NCI-H1436 treated with DMSO at 0.1 percent for 48 hours (cell line): Measurements from ENCODE around the gene HOXA11.

Source experiments
- DNase-seq: peaks from one replicate; lab custom pipeline; 2025; lab: John Stamatoyannopoulos, UW

Gene HOXA11

DNA sequence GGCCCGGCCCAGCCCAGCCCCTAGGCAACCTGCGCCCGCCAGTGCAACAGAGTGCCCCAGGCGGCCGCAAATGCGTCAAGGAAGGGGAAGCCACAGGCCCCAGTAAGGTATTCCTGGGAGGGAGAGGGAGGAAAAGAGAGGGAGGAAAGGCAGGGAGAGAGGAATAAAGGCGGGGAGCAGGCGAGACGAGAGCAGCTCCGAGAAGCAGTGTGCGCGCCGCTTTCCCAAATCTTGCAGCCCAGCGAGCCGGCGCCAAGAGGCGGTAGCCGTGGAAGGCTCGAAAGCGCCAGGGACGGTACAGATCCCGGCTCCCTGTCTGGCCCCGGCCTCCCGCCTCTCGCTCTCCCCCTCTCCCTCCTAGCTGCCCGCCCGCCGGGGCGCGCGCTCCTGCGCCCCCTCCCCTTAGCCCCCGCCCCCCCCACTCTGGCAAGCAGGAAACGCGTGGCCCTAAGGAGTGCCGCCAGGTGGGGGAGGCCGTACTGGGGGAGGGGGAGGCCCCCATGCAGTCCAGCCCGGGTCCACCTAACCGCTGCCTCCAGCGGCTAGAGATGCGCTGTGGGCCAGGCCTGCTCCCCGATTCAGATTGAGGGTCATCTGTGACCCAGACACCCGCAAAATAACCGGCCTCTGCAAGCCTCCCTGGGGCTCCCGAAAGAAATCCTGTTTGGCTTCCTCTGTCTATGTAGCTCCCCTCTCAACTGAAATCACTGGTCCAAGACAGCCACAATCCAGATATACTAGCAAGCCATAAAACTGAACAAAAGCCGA is 15.2 kb downstream of the HOXA11 start:
- no peak for DNase-seq

- DNase-seq, result no peak
These were observed 16.6 kb downstream of the HOXA11 start for GRCh38 chr7:27168265-27168947.

- DNase-seq, result no peak
These were observed 17.1 kb downstream of the HOXA11 start for GRCh38 chr7:27167916-27168264.

DNA sequence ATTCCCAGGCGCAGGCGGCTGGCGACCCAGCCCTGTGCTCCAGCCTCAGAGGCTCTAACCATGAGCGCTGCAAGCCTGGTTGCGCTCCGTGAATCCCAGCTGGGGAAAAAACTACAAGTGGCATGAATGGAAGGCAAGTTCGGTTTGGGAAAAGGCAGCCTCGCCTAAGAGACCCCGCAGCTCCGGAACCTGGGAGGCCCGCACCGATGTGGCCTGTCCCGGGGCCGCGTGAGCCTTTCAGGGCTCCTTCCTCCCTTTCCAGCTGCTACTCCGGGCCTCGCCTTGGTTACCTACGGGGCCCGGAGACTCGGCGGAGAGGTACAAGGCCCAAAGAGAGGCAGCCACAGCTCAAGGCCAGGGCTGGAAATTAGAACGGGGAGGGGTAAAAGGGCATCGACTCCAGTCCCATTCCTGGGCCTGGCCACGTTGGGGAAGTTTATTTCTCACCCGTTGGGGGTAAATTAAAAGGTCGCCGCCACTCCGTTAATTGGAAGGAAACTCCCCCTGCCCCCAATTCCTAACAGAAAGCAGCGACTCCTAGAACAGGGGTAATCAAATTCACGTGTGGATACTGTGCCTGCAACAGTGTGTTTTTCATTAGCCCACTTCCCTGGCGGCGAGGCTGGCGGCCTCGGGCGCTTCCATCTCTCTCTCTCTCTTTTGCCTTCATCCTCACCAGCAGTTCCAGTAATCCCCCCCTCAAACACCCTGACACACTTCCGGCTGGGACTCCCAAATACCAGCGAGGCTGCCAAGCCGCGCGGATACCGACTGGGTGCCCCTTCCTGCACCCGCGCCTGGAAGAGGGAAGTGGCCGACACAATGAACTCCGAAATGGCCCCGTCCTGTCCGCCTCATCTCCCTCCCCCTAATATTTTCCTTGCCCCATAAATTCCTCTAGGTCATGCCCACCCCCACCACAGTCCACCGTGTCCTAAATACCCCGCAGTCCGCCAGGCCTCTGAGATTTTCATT is 18.2 kb downstream of the HOXA11 start:
- DNase-seq, result no peak

- no peak for DNase-seq
These were observed 19.0 kb downstream of the HOXA11 start for GRCh38 chr7:27165996-27166530.

DNA sequence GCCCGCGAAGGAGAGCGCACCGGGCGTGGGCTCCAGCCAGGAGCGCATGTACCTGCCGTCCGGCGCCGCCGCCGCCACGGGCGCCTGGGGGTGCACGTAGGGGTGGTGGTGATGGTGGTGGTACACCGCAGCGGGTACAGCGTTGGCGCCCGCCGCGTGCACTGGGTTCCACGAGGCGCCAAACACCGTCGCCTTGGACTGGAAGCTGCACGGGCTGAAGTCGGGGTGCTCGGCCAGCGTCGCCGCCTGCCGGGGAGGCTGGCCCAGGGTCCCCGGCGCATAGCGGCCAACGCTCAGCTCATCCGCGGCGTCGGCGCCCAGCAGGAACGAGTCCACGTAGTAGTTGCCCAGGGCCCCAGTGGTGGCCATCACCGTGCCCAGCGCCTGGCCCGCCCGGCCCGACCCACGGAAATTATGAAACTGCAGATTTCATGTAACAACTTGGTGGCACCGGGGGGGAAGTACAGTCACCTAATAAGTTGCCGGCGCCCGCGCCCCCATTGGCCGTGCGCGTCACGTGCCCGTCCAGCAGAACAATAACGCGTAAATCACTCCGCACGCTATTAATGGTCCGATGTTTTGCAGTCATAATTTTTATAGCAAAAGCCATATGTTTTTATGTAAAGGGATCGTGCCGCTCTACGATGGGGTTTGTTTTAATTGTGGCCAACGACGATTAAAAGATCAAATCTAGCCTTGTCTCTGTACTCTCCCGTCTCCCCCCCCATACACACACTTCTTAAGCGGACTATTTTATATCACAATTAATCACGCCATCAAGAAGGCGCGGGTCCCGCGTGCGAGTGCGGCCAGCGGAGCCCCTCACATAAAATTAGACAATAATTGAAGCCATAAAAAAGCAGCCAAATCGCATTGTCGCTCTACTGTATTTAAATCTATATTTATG is 19.7 kb downstream of the HOXA11 start, which contains the start of gene HOXA9:
Gene HOXA9, minus strand, starts transcription at position 449 of the 907 bp plus-strand sequence. Its CDS starts 80 bp downstream, at position 369.
- DNase-seq, result no peak

GRCh38 chr7:27164367-27165088 is 20.5 kb downstream of the HOXA11 start:
- no peak for DNase-seq

- DNase-seq, result no peak
These were observed 21.0 kb downstream of the HOXA11 start for GRCh38 chr7:27164045-27164366.

DNA sequence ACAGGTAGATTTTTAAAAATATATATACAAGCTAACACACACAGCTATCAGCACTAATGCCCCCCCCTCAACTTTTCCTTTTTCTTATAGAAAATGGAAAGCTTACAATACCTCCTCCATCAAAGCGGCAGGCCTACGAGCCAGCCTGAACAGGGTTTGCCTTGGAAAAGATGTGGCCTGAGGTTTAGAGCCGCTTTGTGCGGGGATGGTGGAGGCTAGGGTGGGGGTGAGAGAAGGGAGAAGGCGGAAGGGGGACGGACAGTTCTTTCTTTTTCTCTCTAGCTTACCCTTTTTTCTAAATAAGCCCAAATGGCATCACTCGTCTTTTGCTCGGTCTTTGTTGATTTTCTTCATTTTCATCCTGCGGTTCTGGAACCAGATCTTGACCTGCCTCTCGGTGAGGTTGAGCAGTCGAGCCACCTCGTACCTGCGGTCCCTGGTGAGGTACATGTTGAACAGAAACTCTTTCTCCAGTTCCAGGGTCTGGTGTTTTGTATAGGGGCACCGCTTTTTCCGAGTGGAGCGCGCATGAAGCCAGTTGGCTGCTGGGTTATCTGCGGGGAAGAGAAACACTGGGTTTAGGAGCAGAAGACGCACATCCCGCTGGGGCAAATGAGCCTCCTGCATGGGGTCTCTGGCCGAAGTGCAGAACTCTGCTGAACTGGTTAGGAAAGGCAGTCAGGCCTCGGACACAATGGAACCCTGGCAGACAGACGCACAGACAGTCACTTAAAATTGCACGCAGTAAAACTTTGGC is 21.6 kb downstream of the HOXA11 start:
- no peak for DNase-seq

GRCh38 chr7:27162561-27163287 is 22.3 kb downstream of the HOXA11 start:
- DNase-seq, result no peak

DNA sequence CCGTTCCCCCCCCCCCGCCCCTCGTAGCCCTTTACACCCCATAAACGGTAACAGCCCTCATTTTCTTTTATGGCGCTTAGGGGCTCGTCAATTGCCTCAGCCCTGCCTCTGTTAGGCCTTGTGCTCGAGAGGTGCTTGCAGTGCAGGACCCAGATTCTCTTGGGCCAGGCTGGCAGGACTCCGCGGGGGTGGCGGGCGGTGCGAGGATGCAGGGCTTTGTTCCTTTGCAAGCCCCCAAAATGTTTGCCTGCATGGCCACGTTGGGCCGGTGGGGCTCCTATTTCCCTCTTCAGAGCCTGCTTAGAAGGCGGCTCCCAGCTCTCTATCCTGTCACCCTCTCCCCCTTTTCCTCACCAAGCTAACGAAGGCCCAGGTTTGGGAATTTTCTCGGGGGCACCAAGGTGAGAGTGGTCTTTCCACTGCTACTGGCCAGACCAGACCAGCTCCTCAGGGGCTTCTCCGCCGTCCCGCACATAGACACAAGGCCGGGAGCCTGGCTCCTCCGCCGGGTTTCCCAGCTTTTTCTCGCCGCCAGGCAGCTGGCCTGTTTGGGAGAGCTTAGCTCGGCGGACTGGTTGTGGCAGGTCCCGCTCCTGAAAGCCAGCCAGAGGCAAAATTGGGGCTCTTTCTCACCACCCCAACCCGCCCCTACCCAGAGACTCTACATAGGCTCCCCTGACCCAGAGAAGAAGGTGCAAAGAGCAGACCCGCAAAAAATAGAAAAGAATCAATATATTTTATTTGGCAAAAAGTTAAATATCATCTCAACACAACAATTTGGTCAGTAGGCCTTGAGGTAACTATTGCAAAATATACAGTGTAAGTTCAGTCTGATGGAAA is 23.1 kb downstream of the HOXA11 start:
- DNase-seq, result no peak

DNA sequence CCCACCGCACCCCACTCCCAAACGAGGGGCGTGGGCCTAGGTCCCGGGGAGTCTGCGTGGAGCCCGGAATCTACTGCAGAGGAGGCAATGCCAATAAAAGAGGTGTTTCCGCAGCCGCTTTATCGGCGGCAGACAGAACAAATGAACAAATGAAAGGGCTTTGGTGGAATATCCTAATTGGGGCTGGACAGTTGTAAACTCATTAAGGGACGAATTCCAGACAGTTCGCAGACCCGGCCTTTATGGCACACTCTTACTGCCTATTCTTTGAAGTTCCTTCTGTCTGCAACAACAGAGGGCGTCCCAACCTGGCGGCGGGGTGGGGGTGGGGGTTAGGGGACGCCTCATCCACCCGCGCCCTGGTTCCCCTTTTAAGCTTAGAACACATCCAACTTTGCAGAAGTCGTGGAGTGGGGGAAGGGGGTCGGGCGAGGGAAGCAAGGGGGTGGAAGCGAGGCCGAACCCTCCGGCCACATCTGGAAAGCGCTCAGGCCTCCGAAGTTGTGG is 23.8 kb downstream of the HOXA11 start:
- DNase-seq, result no peak

DNA sequence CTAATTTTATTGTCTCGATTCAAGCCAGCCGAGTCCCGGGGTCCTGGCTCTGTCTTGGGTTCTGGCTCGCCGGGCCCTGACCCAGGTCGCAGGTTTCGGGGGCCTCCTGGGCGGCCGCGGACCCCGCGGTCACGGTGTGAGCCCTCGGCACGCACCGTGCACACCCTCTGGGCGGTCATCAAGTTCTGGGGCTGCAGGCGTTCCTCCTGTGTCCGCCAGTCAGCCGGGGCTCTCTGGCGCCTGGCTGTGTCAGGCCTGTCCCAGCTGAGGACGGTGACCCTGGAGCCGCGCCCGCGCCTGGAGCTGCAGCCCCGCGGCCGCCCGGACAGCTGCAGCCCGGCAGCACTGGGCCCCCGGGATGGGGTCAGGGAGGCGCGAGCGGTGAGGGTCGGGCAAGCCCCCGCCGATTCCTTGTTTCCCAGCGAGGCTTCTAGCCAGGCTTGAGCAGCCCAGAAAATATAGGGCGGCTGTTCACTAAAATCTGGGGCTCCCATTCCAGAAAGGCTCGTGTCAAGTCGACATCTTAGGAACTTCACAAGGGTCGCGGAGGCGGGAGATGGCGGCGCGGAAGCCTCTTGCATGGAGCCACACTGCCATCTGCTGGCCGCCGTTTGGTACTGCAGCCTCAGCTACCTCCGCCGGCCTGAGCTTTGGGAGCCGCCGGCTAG is 24.4 kb downstream of the HOXA11 start:
- no peak for DNase-seq

DNA sequence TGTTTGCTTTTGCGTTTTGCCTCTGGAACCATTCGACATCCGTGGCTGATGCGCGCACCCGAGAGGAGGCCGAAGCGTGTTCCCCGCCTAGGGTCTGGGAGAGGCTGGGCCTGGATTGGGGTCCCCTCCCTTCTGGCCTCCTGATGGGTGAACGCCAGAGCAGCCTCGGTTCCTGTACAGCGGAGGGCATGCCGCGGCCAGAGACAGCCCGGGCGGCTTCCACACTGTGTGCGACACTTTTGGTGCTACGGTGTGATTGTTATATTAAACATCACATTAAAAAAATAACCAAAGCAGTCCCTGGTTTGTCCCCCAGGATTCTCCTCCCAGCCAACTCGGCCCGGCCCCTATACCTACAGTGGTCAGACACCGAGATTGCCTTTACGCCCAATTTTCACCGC is 24.9 kb downstream of the HOXA11 start:
- no peak for DNase-seq

GRCh38 chr7:27159266-27160144 is 25.5 kb downstream of the HOXA11 start:
- no peak for DNase-seq
